RWPE1 (cell line): ENCODE data around the gene FNDC10.
A peak's percentile ranks its signal among the peaks of the same experiment; 100 is the strongest.
"Not testable (repeated sequence)": the region's sequence is repeated elsewhere in the genome, so short reads cannot be mapped to it uniquely, and the experiment has no call there.

ENCODE experiments used
- CTCF ChIA-PET: fragments of 350-600 bp; sonication (Branson Sonifier 250); formaldehyde crosslinking; extraction: SDS; loops from one replicate; lab custom pipeline; 2021; lab: Yijun Ruan, JAX
- POLR2A ChIA-PET: fragments of 400-600 bp; formaldehyde crosslinking; extraction: SDS; loops from one replicate; lab custom pipeline; 2020; ENCODE audit warnings: antibody characterized with exemption; ENCODE audit not compliant: low non-redundant PET; lab: Yijun Ruan, JAX
- DNase-seq: peaks from one replicate; pipeline ENCODE4 v3.0.0; 2012; ENCODE audit warnings: low spot score
- H3K27ac ChIP-seq: fragments of 450-650 bp; 2 replicates; pipeline ENCODE4 v1.5.1; 2017
- TF ChIP-seq, protein P1 (sequence below): fragments of 450-650 bp; conservative IDR thresholded peaks from 2 replicates; pipeline ENCODE4 v1.5.1; 2017; ENCODE audit warnings: low read depth, mild to moderate bottlenecking

Gene FNDC10

DNA sequence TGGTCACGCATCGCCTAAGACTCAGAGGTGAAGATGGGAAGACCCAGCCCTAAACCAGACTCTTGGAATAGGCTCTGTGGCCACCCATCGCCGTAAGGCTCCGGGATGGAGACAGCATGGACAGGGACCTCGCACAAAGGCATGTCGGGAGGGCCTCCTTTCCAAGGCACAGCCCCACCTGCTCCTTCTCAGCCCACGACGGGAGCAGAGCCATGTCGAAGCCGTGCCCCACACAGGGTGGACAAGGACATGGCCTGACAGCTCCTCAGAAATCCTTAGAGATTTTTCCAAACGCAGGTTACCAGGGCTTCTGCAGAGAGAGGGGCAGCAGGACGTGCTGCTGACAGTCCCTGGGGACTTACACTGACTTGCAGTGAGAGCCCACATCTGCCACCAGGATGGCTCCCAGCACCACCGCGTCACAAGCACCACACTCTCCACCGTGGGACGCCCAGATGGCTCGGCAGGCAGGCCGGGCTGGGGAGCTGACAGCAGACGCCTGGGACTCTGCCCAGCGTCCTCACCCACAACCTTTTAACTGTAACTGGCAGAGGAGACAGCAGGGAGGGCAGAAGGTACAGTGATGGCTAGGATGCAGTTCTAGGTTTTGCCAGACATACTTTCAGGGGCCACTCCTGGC lies 37.3 kb downstream of the FNDC10 start:
- no peak overlapping the region for H3K27ac ChIP-seq
- ChIA-PET POLR2A (interaction anchor here (0.7 kb wide), 1 partner anchor 9 kb away, joined by 11 read pairs; no protein-coding TSS in a partner anchor), CTCF (interaction anchor here (0.6 kb wide), 1 partner anchor 321 kb away, joined by 3 read pairs; no protein-coding TSS in a partner anchor)
- DNase-seq, result no peak
- TF ChIP-seq, protein P1, sequence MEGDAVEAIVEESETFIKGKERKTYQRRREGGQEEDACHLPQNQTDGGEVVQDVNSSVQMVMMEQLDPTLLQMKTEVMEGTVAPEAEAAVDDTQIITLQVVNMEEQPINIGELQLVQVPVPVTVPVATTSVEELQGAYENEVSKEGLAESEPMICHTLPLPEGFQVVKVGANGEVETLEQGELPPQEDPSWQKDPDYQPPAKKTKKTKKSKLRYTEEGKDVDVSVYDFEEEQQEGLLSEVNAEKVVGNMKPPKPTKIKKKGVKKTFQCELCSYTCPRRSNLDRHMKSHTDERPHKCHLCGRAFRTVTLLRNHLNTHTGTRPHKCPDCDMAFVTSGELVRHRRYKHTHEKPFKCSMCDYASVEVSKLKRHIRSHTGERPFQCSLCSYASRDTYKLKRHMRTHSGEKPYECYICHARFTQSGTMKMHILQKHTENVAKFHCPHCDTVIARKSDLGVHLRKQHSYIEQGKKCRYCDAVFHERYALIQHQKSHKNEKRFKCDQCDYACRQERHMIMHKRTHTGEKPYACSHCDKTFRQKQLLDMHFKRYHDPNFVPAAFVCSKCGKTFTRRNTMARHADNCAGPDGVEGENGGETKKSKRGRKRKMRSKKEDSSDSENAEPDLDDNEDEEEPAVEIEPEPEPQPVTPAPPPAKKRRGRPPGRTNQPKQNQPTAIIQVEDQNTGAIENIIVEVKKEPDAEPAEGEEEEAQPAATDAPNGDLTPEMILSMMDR, result no peak

DNA sequence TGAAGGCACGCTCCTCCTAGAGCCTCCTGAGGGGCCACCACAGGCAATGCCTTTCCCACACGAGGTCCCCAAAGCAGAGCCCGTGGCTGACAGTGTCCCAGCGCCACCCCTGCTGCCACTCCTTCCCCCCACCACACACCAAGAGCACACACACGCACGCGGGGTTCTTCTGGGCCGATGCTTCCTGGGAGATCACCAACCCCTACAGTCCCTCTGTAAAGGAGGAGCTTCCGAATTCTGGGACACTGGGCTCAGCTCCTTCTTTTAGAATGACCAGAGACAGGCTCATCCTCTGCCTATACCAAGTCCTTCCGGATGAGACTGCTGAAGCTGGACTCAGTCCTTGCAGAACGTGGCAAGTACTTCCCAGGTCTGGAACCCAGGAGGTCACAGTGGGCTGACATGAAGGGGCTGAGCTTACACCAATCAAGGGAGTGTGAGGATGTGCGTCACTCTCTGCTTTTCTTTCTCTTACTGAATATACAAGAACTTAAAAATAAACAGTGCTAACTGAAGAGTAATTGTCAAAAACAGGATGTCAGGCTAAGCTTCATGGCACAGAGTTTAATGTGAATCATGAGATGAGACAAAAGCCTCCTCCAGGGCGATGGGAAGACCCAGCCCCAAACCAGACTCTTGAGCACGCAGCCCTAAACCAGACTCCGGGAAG lies 38.0 kb downstream of the FNDC10 start:
- CTCF ChIA-PET, result no interaction called here
- POLR2A ChIA-PET, result no interaction called here

DNA sequence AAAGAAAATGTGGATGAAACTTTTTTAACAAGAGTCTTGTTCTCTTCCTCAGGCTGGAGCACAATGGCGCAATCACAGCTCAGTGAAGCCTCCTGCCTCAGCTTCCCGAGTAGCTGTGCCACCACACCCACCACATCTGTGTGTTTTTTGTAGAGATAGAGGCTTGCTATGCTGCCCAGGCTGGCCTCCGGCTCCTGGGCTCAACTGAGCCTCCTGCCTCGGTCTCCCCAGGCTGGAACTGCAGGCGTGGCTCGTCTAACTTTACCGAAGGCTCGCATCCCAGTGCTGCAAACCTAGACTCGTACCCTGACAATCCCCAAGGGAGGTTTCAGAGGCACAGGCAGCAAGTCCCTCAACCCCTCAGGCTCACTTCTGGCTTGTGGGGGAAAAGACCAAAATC lies 39.8 kb downstream of the FNDC10 start:
- TF ChIP-seq, protein P1, result no peak
- peak overlapping the region; percentile 41; the same call in 1 of the 2 replicates for H3K27ac ChIP-seq
- DNase-seq, result no peak
- POLR2A ChIA-PET, result no interaction called here
- CTCF ChIA-PET, result no interaction called here

More for the DNA sequence above, 38.0 kb downstream of the FNDC10 start:
- DNase-seq, result no peak
- no peak overlapping the region for H3K27ac ChIP-seq
- TF ChIP-seq, protein P1, result no peak

DNA sequence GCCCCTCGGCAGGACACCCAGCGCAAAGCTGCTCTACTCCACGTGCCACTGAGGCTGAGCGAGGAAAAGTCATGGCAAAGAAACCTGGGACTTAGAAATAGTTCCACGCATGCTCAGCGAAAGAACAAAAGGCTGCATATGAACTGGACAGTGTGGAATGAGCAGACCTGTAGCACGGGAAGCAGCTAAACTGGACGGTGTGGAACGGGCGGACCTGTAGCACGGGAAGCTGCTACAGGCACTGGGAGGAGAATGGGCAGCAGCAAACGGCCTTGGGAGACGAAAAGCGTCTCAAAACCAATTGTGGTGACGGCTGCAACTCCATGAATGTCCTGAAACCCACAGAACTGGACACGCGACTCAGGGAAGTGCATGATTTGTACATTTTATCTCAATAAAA lies 40.9 kb downstream of the FNDC10 start:
- DNase-seq, result no peak
- H3K27ac ChIP-seq, result peak overlapping the region; percentile 41
- POLR2A ChIA-PET, result no interaction called here
- CTCF ChIA-PET, result interaction anchor here (0.8 kb wide), 1 partner anchor 55 kb away, joined by 3 read pairs; no protein-coding TSS in a partner anchor
- TF ChIP-seq, protein P1, result no peak

DNA sequence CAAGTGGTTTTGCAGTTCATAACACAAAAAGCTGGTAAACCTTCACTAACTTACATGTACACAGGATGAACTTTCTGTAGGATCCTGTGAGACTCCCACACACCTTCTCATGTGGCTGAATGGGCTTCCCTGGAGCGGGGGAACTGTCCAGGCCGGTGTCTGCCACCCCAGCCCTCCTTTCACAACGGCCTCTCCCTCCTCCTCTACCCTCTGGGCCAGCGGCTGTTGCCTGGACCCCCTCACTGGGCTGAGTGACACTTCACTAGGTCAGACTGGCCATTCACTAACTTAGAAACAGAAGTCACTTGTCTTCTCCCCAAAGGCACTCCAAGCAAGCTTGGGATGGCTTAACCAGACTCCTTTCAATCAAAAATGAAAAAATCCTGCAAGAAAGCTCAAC lies 41.3 kb downstream of the FNDC10 start:
- CTCF ChIA-PET, result interaction anchor here (0.8 kb wide), 1 partner anchor 56 kb away, joined by 3 read pairs; no protein-coding TSS in a partner anchor
- TF ChIP-seq, protein P1, result no peak
- DNase-seq, result no peak
- H3K27ac ChIP-seq, result peak overlapping the region; percentile 41
- POLR2A ChIA-PET, result interaction anchor here (0.7 kb wide), 1 partner anchor 12 kb away, joined by 3 read pairs; no protein-coding TSS in a partner anchor

DNA sequence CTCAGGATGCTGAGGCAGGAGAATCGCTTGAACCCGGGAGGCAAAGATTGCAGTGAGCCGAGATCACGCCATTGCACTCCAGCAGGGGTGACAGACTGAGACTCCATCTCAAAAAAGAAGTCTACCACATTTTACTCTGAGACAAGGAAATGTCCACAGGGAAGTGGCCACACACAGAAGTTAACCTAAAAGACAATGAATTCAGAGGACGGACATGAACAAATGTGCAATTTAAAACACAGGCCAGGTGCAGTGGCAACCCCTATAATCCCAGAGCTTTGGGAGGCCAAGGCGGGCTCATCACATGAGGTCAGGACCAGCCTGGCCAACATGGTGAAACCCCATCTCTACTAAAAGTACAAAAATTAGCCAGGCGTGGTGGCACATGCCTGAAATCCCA lies 42.2 kb downstream of the FNDC10 start:
- DNase-seq, result not testable (repeated sequence)
- CTCF ChIA-PET, result interaction anchor here (0.7 kb wide), 1 partner anchor 12 kb away, joined by 4 read pairs; no protein-coding TSS in a partner anchor
- peak overlapping the region; percentile 67 for H3K27ac ChIP-seq
- POLR2A ChIA-PET, result interaction anchor here (0.7 kb wide), 1 partner anchor 12 kb away, joined by 3 read pairs; no protein-coding TSS in a partner anchor

DNA sequence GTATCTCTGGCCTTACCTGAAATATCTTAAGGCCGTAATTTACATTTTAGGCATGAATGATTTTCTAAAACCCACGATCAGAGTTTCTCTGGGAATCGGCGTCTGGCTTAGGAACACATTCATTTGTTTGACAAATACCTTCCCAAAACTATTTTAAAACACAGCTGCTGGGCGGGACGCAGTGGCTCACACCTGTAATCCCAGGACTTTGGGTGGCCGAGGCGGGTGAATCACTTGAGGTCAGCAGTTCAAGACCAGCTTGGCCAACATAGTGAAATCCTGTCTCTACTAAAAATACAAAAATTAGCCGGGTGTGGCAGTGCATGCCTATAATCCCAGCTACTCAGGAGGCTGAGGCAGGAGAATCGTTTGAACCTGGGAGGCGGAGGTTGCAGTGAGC lies 43.0 kb downstream of the FNDC10 start:
- POLR2A ChIA-PET, CTCF ChIA-PET, DNase-seq: not testable (repeated sequence)
- H3K27ac ChIP-seq, result peak overlapping the region; percentile 67
